ENCODE data around the gene CRELD1.
A peak's percentile ranks its signal among the peaks of the same experiment; 100 is the strongest.

Gene CRELD1

DNA sequence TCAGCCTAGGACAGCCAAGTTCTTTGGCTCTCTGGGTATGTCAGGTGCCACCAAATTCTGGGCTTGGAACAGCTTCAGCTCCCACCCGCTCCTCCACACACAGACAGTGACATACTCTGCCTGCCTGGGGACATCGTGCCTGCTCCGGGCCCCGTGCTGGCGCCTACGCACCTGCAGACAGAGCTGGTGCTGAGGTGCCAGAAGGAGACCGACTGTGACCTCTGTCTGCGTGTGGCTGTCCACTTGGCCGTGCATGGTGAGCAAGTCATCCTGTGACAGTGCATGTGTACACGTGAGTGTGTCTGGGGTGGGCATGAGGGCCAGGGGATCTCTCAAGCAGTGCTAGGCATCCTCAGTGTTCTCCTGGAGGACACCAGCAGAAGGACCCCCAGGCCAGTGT, 15.8 kb upstream of the CRELD1 start:
- Histone ChIP-seq H3K9ac (peak overlapping the region in 4 of 11 experiments; percentile 50 to 66 (median 59); a peak in 6 of 22 replicates), H3K27ac (peak overlapping the region in 3 of 11 experiments; percentile 55 to 66 (median 62); a peak in 2 of 22 replicates), H4K20me1 (no peaks in the 10 kb centered on the region), H3K4me2 (peak overlapping the region in 10 of 11 experiments; percentile 78 to 100 (median 98); a peak in 10 of 22 replicates), H3K4me1 (peaks cover 31 to 47% (median 41%) of the 10 kb centered on the region in 10 experiments), H3K9me3 (replicated peaks in 1 of 11) (no peaks in the 10 kb centered on the region), H3K36me3 (no peaks in the 10 kb centered on the region; a peak in 1 of 22 replicates), H3K4me3 (no peak overlapping the region), H3K27me3 (peaks cover 0 to 24% (median 16%) of the 10 kb centered on the region in 11 experiments; a peak in 17 of 22 replicates)
- no peak for TF ChIP-seq Cebpa-rat (IDR thresholded peaks at IDR 0.05)

DNA sequence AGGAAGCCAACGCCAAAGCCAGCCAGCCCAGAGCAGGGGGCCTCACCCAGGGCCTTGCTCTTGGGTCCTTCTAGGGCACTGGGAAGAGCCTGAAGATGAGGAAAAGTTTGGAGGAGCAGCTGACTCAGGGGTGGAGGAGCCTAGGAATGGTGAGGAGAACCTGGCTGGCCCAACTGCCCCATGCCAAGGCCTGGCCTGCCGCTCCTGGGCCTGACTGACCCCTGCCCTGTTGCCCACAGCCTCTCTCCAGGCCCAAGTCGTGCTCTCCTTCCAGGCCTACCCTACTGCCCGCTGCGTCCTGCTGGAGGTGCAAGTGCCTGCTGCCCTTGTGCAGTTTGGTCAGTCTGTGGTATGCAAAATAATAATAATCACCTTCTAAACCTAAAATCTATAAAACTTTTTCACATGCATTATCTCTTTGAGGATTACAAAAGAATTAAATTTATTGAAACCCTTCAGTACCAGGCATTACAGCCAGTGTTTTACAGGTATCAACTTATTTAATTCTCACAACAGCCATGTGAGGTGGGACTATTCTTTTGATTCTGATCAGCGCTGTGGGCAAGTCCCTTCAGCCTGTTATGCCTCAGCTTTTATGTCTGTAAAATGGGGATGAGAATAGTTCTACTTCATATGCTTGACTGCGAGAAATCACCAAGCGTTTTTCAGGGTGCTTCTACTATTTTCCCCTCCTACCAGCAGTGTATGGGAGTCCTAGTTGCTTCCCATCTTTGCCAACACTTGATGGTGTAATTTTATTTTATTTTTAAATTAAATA, 15.2 kb upstream of the CRELD1 start:
- H3K9me3 ChIP-seq (replicated peaks in 1 of 11), result no peaks in the 10 kb centered on the region
- peak overlapping the region in 1 of 11 experiments; percentile 92; a peak in 1 of 22 replicates for H3K4me2 ChIP-seq
- 0 out of 22 replicates have a peak overlapping the region, but pooled peaks of 1 of the 11 experiments have one; percentile 8 for H3K9ac ChIP-seq
- no peak overlapping the region for H3K27ac ChIP-seq
- H3K36me3 ChIP-seq, result no peaks in the 10 kb centered on the region; a peak in 1 of 22 replicates
- H3K27me3 ChIP-seq, result peaks cover 0 to 24% (median 16%) of the 10 kb centered on the region in 11 experiments; a peak in 17 of 22 replicates
- TF ChIP-seq Cebpa-rat (IDR thresholded peaks at IDR 0.05), result no peak
- no peak overlapping the region for H3K4me3 ChIP-seq
- H4K20me1 ChIP-seq, result no peaks in the 10 kb centered on the region
- peaks cover 31 to 45% (median 40%) of the 10 kb centered on the region in 10 experiments for H3K4me1 ChIP-seq

DNA sequence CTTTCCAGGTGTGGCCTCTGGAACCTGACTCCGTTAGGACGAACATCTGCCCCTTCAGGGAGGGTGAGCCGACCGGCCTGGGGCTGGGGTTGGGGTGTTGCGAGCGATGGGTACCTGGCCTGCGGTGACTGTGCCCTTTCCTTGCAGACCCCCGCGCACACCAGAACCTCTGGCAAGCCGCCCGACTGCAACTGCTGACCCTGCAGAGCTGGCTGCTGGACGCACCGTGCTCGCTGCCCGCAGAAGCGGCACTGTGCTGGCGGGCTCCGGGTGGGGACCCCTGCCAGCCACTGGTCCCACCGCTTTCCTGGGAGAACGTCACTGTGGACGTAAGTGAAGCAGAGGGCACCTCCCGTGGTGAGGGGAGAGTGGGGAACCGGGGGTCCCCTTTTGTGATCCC, 5.5 kb upstream of the CRELD1 start:
- no peak overlapping the region for H3K4me3 ChIP-seq
- H4K20me1 ChIP-seq, result no peaks in the 10 kb centered on the region
- H3K36me3 ChIP-seq, result peaks cover 0 to 7% (median 0%) of the 10 kb centered on the region in 11 experiments; a peak in 1 of 22 replicates
- H3K9ac ChIP-seq, result no peak overlapping the region
- H3K9me3 ChIP-seq (replicated peaks in 1 of 11), result no peaks in the 10 kb centered on the region
- no peak for TF ChIP-seq Cebpa-rat (IDR thresholded peaks at IDR 0.05)
- peaks cover 7 to 14% (median 10%) of the 10 kb centered on the region in 10 experiments; a peak in 18 of 20 replicates for H3K4me1 ChIP-seq
- H3K27me3 ChIP-seq, result no peaks in the 10 kb centered on the region
- H3K4me2 ChIP-seq, result no peak overlapping the region
- H3K27ac ChIP-seq, result no peak overlapping the region

DNA sequence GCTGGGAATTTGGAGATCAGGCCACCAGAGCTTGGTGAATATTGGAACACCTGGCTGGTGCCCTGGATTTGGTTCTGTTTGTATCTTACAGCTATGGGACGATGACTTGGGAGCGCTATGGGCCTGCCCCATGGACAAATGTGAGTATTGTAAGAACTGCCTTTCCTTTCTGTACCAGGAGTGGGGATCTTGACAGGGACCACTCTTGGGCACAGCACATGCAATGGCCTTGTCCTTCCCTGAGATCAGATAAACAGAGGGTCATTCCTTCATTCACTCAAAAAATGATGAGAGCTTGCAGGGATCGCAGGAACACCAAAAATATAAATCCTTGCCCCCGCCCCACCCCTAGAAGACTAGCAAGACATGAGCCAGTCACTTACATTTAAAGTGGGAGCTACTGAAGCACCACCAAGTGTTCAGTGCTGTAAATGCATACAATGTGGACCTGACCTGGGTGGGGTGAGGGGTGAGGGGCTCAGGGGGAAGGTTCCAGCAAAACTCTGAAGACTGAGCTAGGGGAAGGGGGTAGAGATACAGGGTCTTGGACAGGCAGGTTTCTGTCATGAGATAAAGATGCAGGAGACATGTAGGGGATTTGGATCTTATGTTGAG, 2.7 kb upstream of the CRELD1 start:
- Histone ChIP-seq H3K4me2 (no peak overlapping the region), H3K27me3 (no peaks in the 10 kb centered on the region)
- no peak for TF ChIP-seq Cebpa-rat (IDR thresholded peaks at IDR 0.05)

DNA sequence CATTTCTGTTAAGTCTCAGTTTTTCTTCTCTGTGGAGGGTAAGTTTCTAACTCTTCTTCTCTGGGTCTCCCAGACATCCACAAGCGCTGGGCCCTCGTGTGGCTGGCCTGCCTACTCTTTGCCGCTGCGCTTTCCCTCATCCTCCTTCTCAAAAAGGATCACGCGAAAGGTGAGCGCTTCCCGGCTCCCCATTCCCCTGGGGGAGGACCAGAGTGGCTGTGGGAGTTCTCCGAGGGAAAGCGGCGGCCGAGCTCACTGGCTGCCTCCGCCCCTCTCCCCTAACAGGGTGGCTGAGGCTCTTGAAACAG, 1.1 kb upstream of the CRELD1 start:
- H3K9ac ChIP-seq, result peak overlapping the region; percentile 86 to 97 (median 91)
- H3K36me3 ChIP-seq, result peaks cover 8 to 24% (median 16%) of the 10 kb centered on the region in 11 experiments; a peak in 21 of 22 replicates
- peak overlapping the region; percentile 67 to 81 (median 72) for H3K4me3 ChIP-seq
- peaks cover 0 to 8% (median 0%) of the 10 kb centered on the region in 11 experiments; a peak in 2 of 22 replicates for H4K20me1 ChIP-seq
- peaks cover 29 to 37% (median 32%) of the 10 kb centered on the region in 10 experiments for H3K4me1 ChIP-seq
- no peaks in the 10 kb centered on the region for H3K27me3 ChIP-seq
- peak overlapping the region; percentile 71 to 97 (median 93) for H3K27ac ChIP-seq
- H3K9me3 ChIP-seq (replicated peaks in 1 of 11), result no peaks in the 10 kb centered on the region
- TF ChIP-seq Cebpa-rat (IDR thresholded peaks at IDR 0.05), result no peak
- H3K4me2 ChIP-seq, result peak overlapping the region; percentile 94 to 100 (median 99)

More for the DNA sequence above, 2.7 kb upstream of the CRELD1 start:
- no peak overlapping the region for H3K27ac ChIP-seq
- H3K4me3 ChIP-seq, result no peak overlapping the region
- peaks cover 0 to 8% (median 3%) of the 10 kb centered on the region in 11 experiments; a peak in 12 of 22 replicates for H3K36me3 ChIP-seq
- no peak overlapping the region for H3K9ac ChIP-seq
- H3K4me1 ChIP-seq, result peaks cover 26 to 32% (median 28%) of the 10 kb centered on the region in 10 experiments
- no peaks in the 10 kb centered on the region for H4K20me1 ChIP-seq
- H3K9me3 ChIP-seq (replicated peaks in 1 of 11), result no peaks in the 10 kb centered on the region

DNA sequence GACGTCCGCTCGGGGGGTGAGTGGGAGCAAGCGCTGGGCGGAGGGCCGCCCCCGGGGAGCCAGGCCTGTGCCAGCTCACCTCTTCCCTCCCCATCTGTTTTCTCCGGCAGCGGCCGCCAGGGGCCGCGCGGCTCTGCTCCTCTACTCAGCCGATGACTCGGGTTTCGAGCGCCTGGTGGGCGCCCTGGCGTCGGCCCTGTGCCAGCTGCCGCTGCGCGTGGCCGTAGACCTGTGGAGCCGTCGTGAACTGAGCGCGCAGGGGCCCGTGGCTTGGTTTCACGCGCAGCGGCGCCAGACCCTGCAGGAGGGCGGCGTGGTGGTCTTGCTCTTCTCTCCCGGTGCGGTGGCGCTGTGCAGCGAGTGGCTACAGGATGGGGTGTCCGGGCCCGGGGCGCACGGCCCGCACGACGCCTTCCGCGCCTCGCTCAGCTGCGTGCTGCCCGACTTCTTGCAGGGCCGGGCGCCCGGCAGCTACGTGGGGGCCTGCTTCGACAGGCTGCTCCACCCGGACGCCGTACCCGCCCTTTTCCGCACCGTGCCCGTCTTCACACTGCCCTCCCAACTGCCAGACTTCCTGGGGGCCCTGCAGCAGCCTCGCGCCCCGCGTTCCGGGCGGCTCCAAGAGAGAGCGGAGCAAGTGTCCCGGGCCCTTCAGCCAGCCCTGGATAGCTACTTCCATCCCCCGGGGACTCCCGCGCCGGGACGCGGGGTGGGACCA, 632 bp upstream of the CRELD1 start:
- H3K36me3 ChIP-seq, result peaks cover 10 to 29% (median 21%) of the 10 kb centered on the region in 11 experiments; a peak in 21 of 22 replicates
- peaks cover 29 to 37% (median 32%) of the 10 kb centered on the region in 10 experiments for H3K4me1 ChIP-seq
- H3K4me3 ChIP-seq, result peak overlapping the region; percentile 67 to 81 (median 72)
- H3K9me3 ChIP-seq (replicated peaks in 1 of 11), result no peaks in the 10 kb centered on the region
- peak overlapping the region; percentile 94 to 100 (median 99) for H3K4me2 ChIP-seq
- TF ChIP-seq Cebpa-rat (IDR thresholded peaks at IDR 0.05), result no peak
- peaks cover 0 to 12% (median 0%) of the 10 kb centered on the region in 11 experiments; a peak in 2 of 22 replicates for H4K20me1 ChIP-seq
- no peaks in the 10 kb centered on the region for H3K27me3 ChIP-seq
- H3K9ac ChIP-seq, result peak overlapping the region; percentile 86 to 97 (median 91)
- H3K27ac ChIP-seq, result peak overlapping the region; percentile 71 to 97 (median 93)

DNA sequence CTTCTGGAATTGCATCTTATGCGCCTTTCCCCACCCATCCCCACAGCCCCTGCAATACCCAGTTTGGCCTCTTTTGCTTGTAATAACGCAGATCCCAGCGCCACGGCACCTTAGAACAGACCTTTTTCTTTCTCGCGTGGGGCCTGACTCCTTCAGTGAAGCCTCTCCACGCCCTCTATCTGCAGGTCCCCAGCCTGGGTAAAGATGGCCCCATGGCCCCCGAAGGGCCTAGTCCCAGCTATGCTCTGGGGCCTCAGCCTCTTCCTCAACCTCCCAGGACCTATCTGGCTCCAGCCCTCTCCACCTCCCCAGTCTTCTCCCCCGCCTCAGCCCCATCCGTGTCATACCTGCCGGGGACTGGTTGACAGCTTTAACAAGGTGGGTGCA, 594 bp downstream of the CRELD1 start:
- Histone ChIP-seq H3K36me3 (peaks cover 15 to 39% (median 30%) of the 10 kb centered on the region in 11 experiments; a peak in 21 of 22 replicates), H4K20me1 (peaks cover 0 to 12% (median 0%) of the 10 kb centered on the region in 11 experiments; a peak in 2 of 22 replicates), H3K9me3 (replicated peaks in 1 of 11) (no peaks in the 10 kb centered on the region), H3K27ac (peak overlapping the region; percentile 87 to 97 (median 93)), H3K4me2 (peak overlapping the region; percentile 92 to 100 (median 99)), H3K4me3 (peak overlapping the region; percentile 67 to 81 (median 72)), H3K4me1 (peaks cover 29 to 37% (median 32%) of the 10 kb centered on the region in 10 experiments), H3K27me3 (no peaks in the 10 kb centered on the region), H3K9ac (peak overlapping the region; percentile 86 to 97 (median 91))
- no peak for TF ChIP-seq Cebpa-rat (IDR thresholded peaks at IDR 0.05)

DNA sequence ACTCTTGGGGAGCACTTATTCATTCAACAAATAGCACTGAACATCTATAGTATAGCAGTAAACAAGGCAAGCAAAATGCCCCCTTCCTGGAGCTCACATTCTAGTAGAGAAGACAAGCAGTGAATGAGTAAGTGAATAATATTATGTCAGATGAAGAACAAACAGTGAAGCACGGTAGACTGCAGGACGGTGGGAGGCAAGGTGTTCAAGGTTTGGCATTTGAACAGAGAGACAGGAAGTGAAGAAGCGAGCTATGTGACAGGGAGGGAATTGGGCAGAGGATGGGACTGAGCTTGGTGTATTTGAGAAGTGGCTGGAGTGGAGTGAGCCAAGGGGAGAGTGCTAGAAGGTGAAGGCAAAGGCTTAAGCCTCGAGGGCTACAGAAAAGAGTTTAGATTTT, 1.4 kb downstream of the CRELD1 start:
- no peak for TF ChIP-seq Cebpa-rat (IDR thresholded peaks at IDR 0.05)
- Histone ChIP-seq H4K20me1 (peaks cover 0 to 12% (median 0%) of the 10 kb centered on the region in 11 experiments; a peak in 2 of 22 replicates), H3K27ac (peak overlapping the region in 1 of 11 experiments; percentile 93; a peak in 3 of 22 replicates), H3K9me3 (replicated peaks in 1 of 11) (no peaks in the 10 kb centered on the region), H3K9ac (peak overlapping the region; percentile 86 to 97 (median 91); a peak in 18 of 22 replicates), H3K27me3 (no peaks in the 10 kb centered on the region), H3K4me3 (peak overlapping the region; percentile 67 to 81 (median 72); a peak in 15 of 20 replicates), H3K36me3 (peaks cover 15 to 39% (median 30%) of the 10 kb centered on the region in 11 experiments; a peak in 21 of 22 replicates), H3K4me1 (peaks cover 29 to 37% (median 32%) of the 10 kb centered on the region in 10 experiments), H3K4me2 (peak overlapping the region; percentile 92 to 100 (median 99))

Measured in BLaER1 treated with 17β-estradiol and CSF1 and Interleukin-3, amounts not matched to agents 10 nM and 100 nM (cell line).